Embryonic facial prominence (tissue), 1 donor: Measurements from ENCODE around the gene POC1A.
"Not testable (repeated sequence)": the region's sequence is repeated elsewhere in the genome, so short reads cannot be mapped to it uniquely, and the experiment has no call there.

ENCODE experiments used
- DNase-seq: peaks from one replicate; pipeline ENCODE4 v3.0.0-alpha.2; 2016; ENCODE audit errors: extremely low spot score

The POC1A gene

GRCh38 chr3:52183786-52184445, 29.7 kb upstream of the POC1A start:
- no peak for DNase-seq

- DNase-seq = no peak
Observed at GRCh38 chr3:52182691-52183090, 28.5 kb upstream of the POC1A start.

GRCh38 chr3:52182196-52182595, 28.0 kb upstream of the POC1A start:
- no peak for DNase-seq

- no peak for DNase-seq
Observed at GRCh38 chr3:52181543-52181942, 27.3 kb upstream of the POC1A start.

GRCh38 chr3:52178537-52178936, 24.3 kb upstream of the POC1A start:
- DNase-seq = no peak

GRCh38 chr3:52178126-52178525, 23.9 kb upstream of the POC1A start:
- not testable (repeated sequence) for DNase-seq

- DNase-seq = no peak
Observed at GRCh38 chr3:52177701-52178042, 23.4 kb upstream of the POC1A start.

GRCh38 chr3:52176951-52177700, 22.9 kb upstream of the POC1A start:
- no peak for DNase-seq

- DNase-seq = no peak
Observed at GRCh38 chr3:52176180-52176752, 22.0 kb upstream of the POC1A start.

- DNase-seq = no peak
Observed at GRCh38 chr3:52175416-52176179, 21.4 kb upstream of the POC1A start.

GRCh38 chr3:52174896-52175295, 20.7 kb upstream of the POC1A start:
- no peak for DNase-seq

GRCh38 chr3:52173101-52173500, 18.9 kb upstream of the POC1A start:
- DNase-seq = no peak

GRCh38 chr3:52172262-52172757, 18.1 kb upstream of the POC1A start:
- no peak for DNase-seq

GRCh38 chr3:52171514-52172261, 17.5 kb upstream of the POC1A start:
- DNase-seq = no peak

GRCh38 chr3:52170217-52170616, 16.0 kb upstream of the POC1A start:
- not testable (repeated sequence) for DNase-seq

- DNase-seq = no peak
Observed at GRCh38 chr3:52167240-52167639, 13.0 kb upstream of the POC1A start.

- DNase-seq = no peak
Observed at GRCh38 chr3:52162250-52162872, 8.1 kb upstream of the POC1A start.

- no peak for DNase-seq
Observed at GRCh38 chr3:52159503-52159902, 5.3 kb upstream of the POC1A start.

GRCh38 chr3:52155912-52156311, 1.7 kb upstream of the POC1A start:
- DNase-seq = no peak

- DNase-seq = no peak
Observed at GRCh38 chr3:52153389-52154096, 680 bp downstream of the POC1A start.
